LoVo (cell line): ENCODE data around the gene ANLN.
"Not testable (repeated sequence)": the region's sequence is repeated elsewhere in the genome, so short reads cannot be mapped to it uniquely, and the experiment has no call there.

Source experiments
- DNase-seq: peaks from one replicate; pipeline ENCODE4 v3.0.0-alpha.2; 2016; ENCODE audit warnings: low spot score

Gene ANLN

GRCh38 chr7:36389371-36390198 is at the start of gene ANLN:
Gene ANLN (plus strand): TSS chr7:36389862. CDS start chr7:36390027, 165 bp downstream.
- peak; percentile 99 for DNase-seq

- DNase-seq: no peak
Measured at GRCh38 chr7:36343548-36343947, 46.1 kb upstream of the ANLN start.

GRCh38 chr7:36344622-36345021 is 45.0 kb upstream of the ANLN start:
- DNase-seq: no peak

GRCh38 chr7:36346260-36346831 is 43.3 kb upstream of the ANLN start:
- DNase-seq: no peak

GRCh38 chr7:36348256-36348655 is 41.4 kb upstream of the ANLN start:
- DNase-seq: no peak

GRCh38 chr7:36348771-36349170 is 40.9 kb upstream of the ANLN start:
- no peak for DNase-seq

- DNase-seq: no peak
Measured at GRCh38 chr7:36349626-36350025, 40.0 kb upstream of the ANLN start.

- no peak for DNase-seq
Measured at GRCh38 chr7:36355490-36355889, 34.2 kb upstream of the ANLN start.

- DNase-seq: no peak
Measured at GRCh38 chr7:36357054-36357453, 32.6 kb upstream of the ANLN start.

- DNase-seq: no peak
Measured at GRCh38 chr7:36358589-36358988, 31.1 kb upstream of the ANLN start.

- no peak for DNase-seq
Measured at GRCh38 chr7:36360244-36360643, 29.4 kb upstream of the ANLN start.

- no peak for DNase-seq
Measured at GRCh38 chr7:36361227-36361626, 28.4 kb upstream of the ANLN start.

GRCh38 chr7:36363515-36363914 is 26.1 kb upstream of the ANLN start:
- no peak for DNase-seq

- DNase-seq: no peak
Measured at GRCh38 chr7:36366005-36366717, 23.5 kb upstream of the ANLN start.

- DNase-seq: peak; percentile 99
Measured at GRCh38 chr7:36366718-36367560, 22.7 kb upstream of the ANLN start.

GRCh38 chr7:36367561-36368077 is 22.0 kb upstream of the ANLN start:
- no peak for DNase-seq

GRCh38 chr7:36368496-36368895 is 21.2 kb upstream of the ANLN start:
- DNase-seq: no peak

- no peak for DNase-seq
Measured at GRCh38 chr7:36369171-36369570, 20.5 kb upstream of the ANLN start.

- DNase-seq: no peak
Measured at GRCh38 chr7:36370046-36370445, 19.6 kb upstream of the ANLN start.

GRCh38 chr7:36372156-36372555 is 17.5 kb upstream of the ANLN start:
- no peak for DNase-seq

GRCh38 chr7:36378555-36378954 is 11.1 kb upstream of the ANLN start:
- DNase-seq: not testable (repeated sequence)
